T-helper 2 cell treated with Interferon-gamma antibody and Interleukin-4, amounts not matched to agents 100 ng/mL and 5 ng/mL, for 36 hours (primary cell): ENCODE data around the gene TPD52L2. TPM values are rescaled to one million over a fixed set of nuclear protein-coding genes. Genes with fewer than 3 reads are reported as not detected.
"Not testable (repeated sequence)": the region's sequence is repeated elsewhere in the genome, so short reads cannot be mapped to it uniquely, and the experiment has no call there.

Experiments used
- intact Hi-C: fragments of 100-400 bp; cut with micrococcal nuclease; formaldehyde crosslinking; loops from one replicate; pipeline ENCODE4 v1.15.1; 2023
- total RNA-seq: library from RNA; stranded (reverse); gene quantifications from 2 replicates; pipeline ENCODE4 v1.2.3, GENCODE V29; 2022

Gene TPD52L2
- total RNA-seq, 1 donor from 2014 or later: 46.4 TPM

GRCh38 chr20:63835021-63835858, 29.8 kb upstream of the TPD52L2 start:
- intact Hi-C loops: no loop called here

- intact Hi-C loops: no loop called here
Observed at GRCh38 chr20:63836458-63837344, 28.4 kb upstream of the TPD52L2 start.

GRCh38 chr20:63837479-63837878, 27.6 kb upstream of the TPD52L2 start:
- intact Hi-C loops: no loop called here

- intact Hi-C loops: no loop called here
Observed at GRCh38 chr20:63839620-63840019, 25.4 kb upstream of the TPD52L2 start.

GRCh38 chr20:63840405-63840828, 24.7 kb upstream of the TPD52L2 start:
- intact Hi-C loops: no loop called here

GRCh38 chr20:63842258-63842657, 22.8 kb upstream of the TPD52L2 start:
- intact Hi-C loops: no loop called here

- intact Hi-C loops: no loop called here
Observed at GRCh38 chr20:63843222-63843621, 21.8 kb upstream of the TPD52L2 start.

- intact Hi-C loops: no loop called here
Observed at GRCh38 chr20:63843778-63844177, 21.3 kb upstream of the TPD52L2 start.

- intact Hi-C loops: no loop called here
Observed at GRCh38 chr20:63844511-63844991, 20.5 kb upstream of the TPD52L2 start.

GRCh38 chr20:63846128-63846771, 18.8 kb upstream of the TPD52L2 start:
- intact Hi-C loops: no loop called here

- intact Hi-C loops: no loop called here
Observed at GRCh38 chr20:63846888-63847236, 18.2 kb upstream of the TPD52L2 start.

GRCh38 chr20:63847237-63848002, 17.6 kb upstream of the TPD52L2 start:
- intact Hi-C loops: no loop called here

- intact Hi-C loops: no loop called here
Observed at GRCh38 chr20:63848003-63848911, 16.8 kb upstream of the TPD52L2 start.

GRCh38 chr20:63850689-63851547, 14.2 kb upstream of the TPD52L2 start:
- intact Hi-C loops: no loop called here

GRCh38 chr20:63851548-63851943, 13.5 kb upstream of the TPD52L2 start:
- intact Hi-C loops: not testable (repeated sequence)

- intact Hi-C loops: not testable (repeated sequence)
Observed at GRCh38 chr20:63853733-63854068, 11.4 kb upstream of the TPD52L2 start.

GRCh38 chr20:63854069-63854765, 10.9 kb upstream of the TPD52L2 start:
- intact Hi-C loops: no loop called here

- intact Hi-C loops: no loop called here
Observed at GRCh38 chr20:63854766-63855362, 10.2 kb upstream of the TPD52L2 start.
